ENCODE data around the gene ITGA3. TPM values are rescaled to one million over a fixed set of nuclear protein-coding genes. Genes with fewer than 3 reads are reported as not detected.

The ITGA3 gene
- total and polyA plus RNA-seq, 8 donors: 16.8 to 61.2 (median 26.2) TPM

DNA sequence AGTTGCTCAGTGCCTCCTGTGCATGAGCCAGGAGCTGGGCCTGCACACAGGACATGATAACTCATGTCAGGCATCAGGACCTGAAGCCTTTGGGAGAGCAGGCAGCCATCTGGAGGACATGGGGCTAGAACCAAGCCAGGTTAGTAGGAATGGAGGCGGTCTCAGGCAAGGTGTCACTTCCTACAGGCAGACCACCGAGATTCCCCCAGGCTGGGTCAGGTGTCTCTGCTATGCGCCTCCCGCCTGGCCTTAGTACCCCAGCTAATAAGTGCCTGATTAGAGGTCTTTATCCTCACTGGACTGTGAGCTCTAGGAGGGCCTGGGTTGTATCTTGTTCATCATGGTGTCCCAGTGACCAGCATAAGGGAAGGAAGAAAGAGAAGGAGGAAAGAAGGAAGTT, 58.5 kb downstream of the ITGA3 start:
- no peaks in the 10 kb centered on the region for H3K9me3 ChIP-seq
- H3K4me1 ChIP-seq: peaks cover 5 to 21% (median 21%) of the 10 kb centered on the region in 3 donors
- no peak overlapping the region for H3K4me3 ChIP-seq
- no peak for DNase-seq
- peaks cover 0 to under 1% (median 0%) of the 10 kb centered on the region in 3 donors for H3K36me3 ChIP-seq
- WGBS, 2 donors: 75% methylated on average over 4 of the region's 4 CpGs
- no peaks in the 10 kb centered on the region for H3K27me3 ChIP-seq
- no peak for FAIRE-seq
- H3K27ac ChIP-seq: no peak overlapping the region
- TF ChIP-seq, protein P1, sequence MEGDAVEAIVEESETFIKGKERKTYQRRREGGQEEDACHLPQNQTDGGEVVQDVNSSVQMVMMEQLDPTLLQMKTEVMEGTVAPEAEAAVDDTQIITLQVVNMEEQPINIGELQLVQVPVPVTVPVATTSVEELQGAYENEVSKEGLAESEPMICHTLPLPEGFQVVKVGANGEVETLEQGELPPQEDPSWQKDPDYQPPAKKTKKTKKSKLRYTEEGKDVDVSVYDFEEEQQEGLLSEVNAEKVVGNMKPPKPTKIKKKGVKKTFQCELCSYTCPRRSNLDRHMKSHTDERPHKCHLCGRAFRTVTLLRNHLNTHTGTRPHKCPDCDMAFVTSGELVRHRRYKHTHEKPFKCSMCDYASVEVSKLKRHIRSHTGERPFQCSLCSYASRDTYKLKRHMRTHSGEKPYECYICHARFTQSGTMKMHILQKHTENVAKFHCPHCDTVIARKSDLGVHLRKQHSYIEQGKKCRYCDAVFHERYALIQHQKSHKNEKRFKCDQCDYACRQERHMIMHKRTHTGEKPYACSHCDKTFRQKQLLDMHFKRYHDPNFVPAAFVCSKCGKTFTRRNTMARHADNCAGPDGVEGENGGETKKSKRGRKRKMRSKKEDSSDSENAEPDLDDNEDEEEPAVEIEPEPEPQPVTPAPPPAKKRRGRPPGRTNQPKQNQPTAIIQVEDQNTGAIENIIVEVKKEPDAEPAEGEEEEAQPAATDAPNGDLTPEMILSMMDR (IDR thresholded peaks at IDR 0.05): no peak
- ATAC-seq: no peak
- intact Hi-C loops (cut with DNase I): no loop called here

DNA sequence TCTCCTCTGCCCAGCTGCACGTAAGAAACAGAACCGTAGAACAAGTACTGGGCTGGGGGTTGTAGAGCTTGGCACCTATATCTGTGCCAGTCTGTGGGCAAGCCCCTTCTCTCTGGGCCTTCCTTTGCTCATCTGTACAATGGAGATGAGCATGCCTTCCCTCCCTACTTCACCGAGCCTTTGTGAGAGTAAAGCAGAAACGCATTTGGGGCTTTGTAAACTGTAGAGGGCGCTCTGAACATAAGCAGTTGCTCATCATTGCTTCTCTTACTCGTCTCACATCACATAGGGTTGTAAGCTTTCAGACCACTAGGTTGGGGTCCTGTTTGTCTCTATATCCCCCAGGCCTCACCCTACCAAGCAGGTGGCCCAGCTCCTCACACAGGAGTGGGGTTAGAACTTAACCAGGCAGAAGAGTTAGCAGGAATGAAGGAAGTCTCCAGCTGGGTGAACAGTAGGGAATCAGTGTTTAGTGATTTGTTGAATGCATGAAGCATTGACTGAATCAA, 59.0 kb downstream of the ITGA3 start:
- peak in 1 of 6 donors; percentile 38 for DNase-seq
- peaks cover 5 to 21% (median 21%) of the 10 kb centered on the region in 3 donors for H3K4me1 ChIP-seq

DNA sequence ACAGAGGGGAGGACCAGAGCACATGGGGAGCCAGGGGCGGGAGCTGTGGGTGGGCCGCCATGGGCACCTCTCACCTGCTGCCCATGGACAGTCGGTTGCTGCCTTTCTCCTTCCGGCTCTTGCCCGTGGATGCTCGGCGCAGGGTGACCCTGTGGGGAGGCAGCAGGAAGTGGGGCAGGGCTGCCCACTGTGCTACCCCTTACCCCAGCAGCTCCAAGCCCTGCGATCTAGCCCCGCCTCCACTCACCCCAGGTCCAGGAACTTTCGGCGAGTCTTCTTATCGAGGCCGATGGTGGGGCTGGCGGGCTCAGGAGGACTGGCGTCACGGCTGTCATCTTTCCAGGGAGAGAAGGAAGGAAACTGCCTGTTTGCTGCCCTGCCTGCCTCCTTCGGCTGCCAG, 59.8 kb downstream of the ITGA3 start:
- intact Hi-C loops (cut with DNase I): no loop called here
- TF ChIP-seq, protein P1 (IDR thresholded peaks at IDR 0.05): no peak
- no peaks in the 10 kb centered on the region for H3K9me3 ChIP-seq
- ATAC-seq (no peak), FAIRE-seq (no peak), DNase-seq (peak in 2 of 6 donors; percentile 52 to 70)
- no peak overlapping the region for H3K27ac ChIP-seq
- peaks cover 5 to 18% (median 18%) of the 10 kb centered on the region in 3 donors for H3K4me1 ChIP-seq
- WGBS, 2 donors: 51 to 75% methylated on average over 9 to 17 of the region's 17 CpGs
- no peak overlapping the region for H3K4me3 ChIP-seq
- H3K27me3 ChIP-seq: no peaks in the 10 kb centered on the region
- no peaks in the 10 kb centered on the region for H3K36me3 ChIP-seq

More for the DNA sequence above, 59.0 kb downstream of the ITGA3 start:
- Histone ChIP-seq H3K4me3 (no peak overlapping the region), H3K27ac (no peak overlapping the region), H3K9me3 (no peaks in the 10 kb centered on the region), H3K36me3 (no peaks in the 10 kb centered on the region), H3K27me3 (no peaks in the 10 kb centered on the region)
- FAIRE-seq: no peak
- TF ChIP-seq, protein P1 (IDR thresholded peaks at IDR 0.05): peak in 2 of 4 donors; percentile 20 to 21
- intact Hi-C loops (cut with DNase I): no loop called here
- WGBS, 2 donors: 10 to 15% methylated on average over 6 of the region's 6 CpGs
- peak in 2 of 4 donors; percentile 8 to 12 for ATAC-seq

DNA sequence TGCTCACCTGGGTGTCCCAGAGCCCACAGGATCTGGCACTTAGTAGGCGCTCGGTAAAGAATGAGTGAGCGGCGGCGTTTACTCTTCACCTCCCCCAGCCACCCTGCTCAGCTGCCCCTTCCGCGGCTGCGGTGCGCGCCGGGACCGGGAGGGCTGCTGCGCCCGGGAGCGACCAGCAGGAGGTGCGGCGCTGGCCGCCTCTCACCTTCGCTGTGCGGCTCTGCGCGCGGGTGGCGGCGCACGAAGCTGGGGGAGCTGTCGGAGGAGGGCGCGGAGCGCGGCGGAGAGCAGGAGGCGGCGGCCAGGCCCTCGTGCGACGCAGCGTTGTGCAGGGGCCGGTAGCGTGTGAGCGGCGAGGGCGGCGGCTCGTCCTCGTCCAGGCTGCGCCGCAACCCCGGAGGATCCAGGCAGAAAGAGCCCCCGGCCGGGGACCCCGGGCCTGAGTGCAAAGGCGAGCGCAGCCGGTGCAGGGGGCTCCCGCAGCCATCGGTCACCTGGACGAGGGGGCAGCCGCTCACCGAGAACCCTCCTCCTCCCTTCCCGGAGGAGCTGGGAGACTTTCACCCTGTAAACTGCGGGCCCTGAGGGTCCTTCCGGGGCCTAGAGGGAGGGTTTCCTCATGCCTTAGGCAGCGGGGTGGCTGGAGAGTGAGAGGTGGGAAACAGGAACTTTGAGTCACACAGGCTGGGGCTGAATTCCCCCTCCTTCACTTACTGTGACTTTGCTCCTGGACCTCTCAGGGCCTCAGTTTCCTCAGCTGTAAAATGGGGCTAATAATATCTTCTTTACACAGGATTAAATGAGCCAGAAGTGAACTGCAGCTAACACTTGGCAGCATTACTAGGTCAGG, 61.5 kb downstream of the ITGA3 start:
- H3K36me3 ChIP-seq: no peaks in the 10 kb centered on the region
- TF ChIP-seq, protein P1 (IDR thresholded peaks at IDR 0.05): peak; percentile 45 to 63 (median 59)
- ATAC-seq (peak; percentile 72 to 89 (median 86)), DNase-seq (peak in 4 of 6 donors; percentile 63 to 87 (median 72)), FAIRE-seq (no peak)
- H3K9me3 ChIP-seq: no peaks in the 10 kb centered on the region
- no peak overlapping the region for H3K27ac ChIP-seq
- H3K27me3 ChIP-seq: no peaks in the 10 kb centered on the region
- intact Hi-C loops (cut with DNase I): no loop called here
- WGBS, 2 donors: 15 to 16% methylated on average over 54 to 64 of the region's 64 CpGs
- peaks cover 0 to 6% (median 2%) of the 10 kb centered on the region in 3 donors for H3K4me1 ChIP-seq
- no peak overlapping the region for H3K4me3 ChIP-seq

Data from pancreas (tissue), 10 donors.